GM12875 (cell line): ENCODE results near the gene NOX5.

Source experiments
- H3K4me3 ChIP-seq: one replicate; pipeline ENCODE4 v1.5.1; 2011; ENCODE audit warnings: low read depth, low read length, control low read depth
- CTCF ChIP-seq: IDR thresholded peaks from 2 replicates; pipeline ENCODE4 v1.5.1; 2011; ENCODE audit warnings: low read depth, mild to moderate bottlenecking, control low read depth, inconsistent platforms, low read length, moderate library complexity, borderline replicate concordance; ENCODE audit not compliant: insufficient read depth

The NOX5 gene

GRCh38 chr15:69039516-69040225 lies 25.2 kb downstream of the NOX5 start:
- H3K4me3 ChIP-seq = no peak overlapping the region
- TF ChIP-seq CTCF = no peak

GRCh38 chr15:69042531-69042930 lies 28.0 kb downstream of the NOX5 start:
- TF ChIP-seq CTCF = no peak
- no peak overlapping the region for H3K4me3 ChIP-seq

GRCh38 chr15:69045802-69046201 lies 31.3 kb downstream of the NOX5 start:
- no peak for TF ChIP-seq CTCF
- H3K4me3 ChIP-seq = no peak overlapping the region

GRCh38 chr15:69046781-69047180 lies 32.3 kb downstream of the NOX5 start:
- no peak for TF ChIP-seq CTCF
- no peak overlapping the region for H3K4me3 ChIP-seq

- H3K4me3 ChIP-seq = no peak overlapping the region
- no peak for TF ChIP-seq CTCF
These were observed 35.5 kb downstream of the NOX5 start for GRCh38 chr15:69049976-69050375.

- TF ChIP-seq CTCF = no peak
- H3K4me3 ChIP-seq = no peak overlapping the region
These were observed 40.8 kb downstream of the NOX5 start for GRCh38 chr15:69055251-69055650.

GRCh38 chr15:69056365-69056764 lies 41.9 kb downstream of the NOX5 start:
- TF ChIP-seq CTCF = no peak
- H3K4me3 ChIP-seq = no peak overlapping the region
